ENCODE measurements around the gene ADD3.
"Not testable (repeated sequence)": the region's sequence is repeated elsewhere in the genome, so short reads cannot be mapped to it uniquely, and the experiment has no call there.

The ADD3 gene

DNA sequence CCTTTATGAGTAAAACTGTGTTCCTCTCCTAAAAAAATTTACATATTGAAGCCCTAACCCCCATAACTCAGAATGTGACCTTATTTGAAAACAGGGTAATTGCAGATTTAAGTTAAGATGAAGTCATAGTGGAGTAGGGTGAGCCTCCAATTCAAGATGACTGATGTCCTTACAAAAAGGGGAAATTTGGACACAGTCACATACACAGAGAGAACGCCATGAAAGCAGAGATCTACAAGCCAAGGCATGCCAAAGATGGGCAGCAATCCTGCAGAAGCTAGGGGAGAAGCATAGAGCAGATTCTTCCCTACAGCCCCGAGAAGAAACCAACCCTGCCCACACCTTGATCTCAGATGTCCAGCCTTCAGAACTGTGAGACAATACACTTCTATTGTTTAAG lies 23.8 kb upstream of the ADD3 start:
- H3K4me1 ChIP-seq (ENCODE audit: insufficient read depth, low read length), result peaks cover 12% of the 10 kb centered on the region
- no peak overlapping the region for H3K4me3 ChIP-seq (ENCODE audit: low read length)
- H2AFZ ChIP-seq (ENCODE audit: low read depth, low read length), result no peak overlapping the region
- H3K9me3 ChIP-seq (ENCODE audit: low read length), result peaks cover 4% of the 10 kb centered on the region
- H3K36me3 ChIP-seq (ENCODE audit: insufficient read depth, low read length), result no peaks in the 10 kb centered on the region
- no peaks in the 10 kb centered on the region for H3K27me3 ChIP-seq (ENCODE audit: insufficient read depth, low read length)

DNA sequence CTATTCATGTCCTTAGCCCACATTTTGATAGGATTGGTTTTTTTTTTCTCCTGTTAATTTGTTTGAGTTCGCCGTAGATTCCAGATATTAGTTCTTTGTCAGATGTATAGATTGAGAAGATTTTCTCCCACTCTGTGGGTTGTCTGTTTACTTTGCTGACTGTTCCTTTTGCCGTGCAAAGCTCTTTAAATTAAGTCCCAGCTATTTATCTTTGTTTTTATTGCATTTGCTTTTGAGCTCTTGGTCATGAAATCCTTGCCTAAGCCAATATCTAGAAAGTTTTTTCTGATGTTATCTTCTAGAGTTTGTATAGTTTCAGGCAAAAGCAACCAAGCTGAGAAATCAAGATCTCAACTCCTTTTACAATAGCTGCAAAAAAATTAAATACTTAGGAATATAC lies 22.0 kb upstream of the ADD3 start:
- not testable (repeated sequence) for H3K9me3 ChIP-seq (ENCODE audit: low read length); H3K36me3 ChIP-seq (ENCODE audit: insufficient read depth, low read length); H2AFZ ChIP-seq (ENCODE audit: low read depth, low read length); H3K4me3 ChIP-seq (ENCODE audit: low read length); H3K27me3 ChIP-seq (ENCODE audit: insufficient read depth, low read length)
- H3K4me1 ChIP-seq (ENCODE audit: insufficient read depth, low read length), result peaks cover 12% of the 10 kb centered on the region

DNA sequence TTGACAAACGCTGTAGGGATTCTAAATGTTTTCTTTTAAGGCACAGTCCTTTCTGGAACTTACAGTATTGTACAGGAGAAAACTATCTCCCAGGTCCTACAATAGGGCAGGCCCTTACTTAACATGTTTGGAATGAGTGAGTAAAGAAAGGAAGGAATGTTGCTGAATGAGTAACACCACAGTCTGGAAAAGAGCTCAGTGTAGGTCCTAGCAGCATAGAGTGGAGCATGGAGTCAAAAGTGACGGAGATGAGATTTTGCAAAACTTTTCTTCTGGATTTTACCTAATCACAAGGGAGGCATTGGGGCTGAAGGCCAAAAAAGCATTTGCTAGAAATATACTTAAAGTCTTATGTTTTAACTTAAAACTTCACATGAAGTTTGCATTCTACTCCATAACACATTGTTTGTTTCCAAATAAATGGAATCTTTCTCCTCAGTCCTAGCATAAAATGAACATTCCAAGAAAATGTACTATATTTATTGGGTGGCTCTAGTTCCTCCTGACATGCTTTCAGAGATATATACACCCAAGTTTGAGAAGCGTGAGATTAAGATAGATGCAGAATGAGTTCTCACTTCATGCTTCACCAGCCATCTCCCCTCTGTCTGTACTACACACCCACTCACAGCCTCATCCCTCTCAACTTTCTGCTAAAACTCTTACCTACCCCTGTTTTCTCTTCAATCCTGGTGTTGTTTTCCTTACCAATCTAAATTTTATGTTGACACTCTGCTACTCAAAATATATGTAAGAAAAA lies 20.2 kb upstream of the ADD3 start:
- H3K4me3 ChIP-seq (ENCODE audit: low read length), result no peak overlapping the region
- peaks cover 1% of the 10 kb centered on the region for H3K4me1 ChIP-seq (ENCODE audit: insufficient read depth, low read length)
- no peak overlapping the region for H2AFZ ChIP-seq (ENCODE audit: low read depth, low read length)
- H3K36me3 ChIP-seq (ENCODE audit: insufficient read depth, low read length), result no peaks in the 10 kb centered on the region
- peaks cover 4% of the 10 kb centered on the region for H3K9me3 ChIP-seq (ENCODE audit: low read length)
- no peaks in the 10 kb centered on the region for H3K27me3 ChIP-seq (ENCODE audit: insufficient read depth, low read length)

DNA sequence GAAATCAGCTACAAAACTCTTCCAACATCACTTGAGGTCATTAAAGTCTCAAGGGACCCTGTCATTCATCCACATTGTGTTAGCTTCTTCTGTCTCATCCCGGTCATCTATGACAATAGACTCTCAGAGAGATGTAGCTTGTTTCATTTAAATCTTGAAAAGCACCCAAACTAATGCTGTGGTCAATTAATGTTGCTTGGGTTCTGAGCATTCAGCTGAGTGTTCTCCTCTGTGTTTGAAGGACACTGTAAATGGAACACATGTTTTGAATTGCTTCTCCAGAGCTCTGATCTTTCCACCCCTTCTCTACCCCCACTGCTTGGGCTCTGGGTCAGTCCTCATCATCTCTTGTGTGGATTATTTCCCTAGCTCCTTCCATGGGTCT lies 19.6 kb upstream of the ADD3 start:
- peaks cover 4% of the 10 kb centered on the region for H3K9me3 ChIP-seq (ENCODE audit: low read length)
- H3K4me1 ChIP-seq (ENCODE audit: insufficient read depth, low read length), result no peaks in the 10 kb centered on the region
- no peak overlapping the region for H3K4me3 ChIP-seq (ENCODE audit: low read length)
- no peak overlapping the region for H2AFZ ChIP-seq (ENCODE audit: low read depth, low read length)
- H3K27me3 ChIP-seq (ENCODE audit: insufficient read depth, low read length), result no peaks in the 10 kb centered on the region
- H3K36me3 ChIP-seq (ENCODE audit: insufficient read depth, low read length), result no peaks in the 10 kb centered on the region

DNA sequence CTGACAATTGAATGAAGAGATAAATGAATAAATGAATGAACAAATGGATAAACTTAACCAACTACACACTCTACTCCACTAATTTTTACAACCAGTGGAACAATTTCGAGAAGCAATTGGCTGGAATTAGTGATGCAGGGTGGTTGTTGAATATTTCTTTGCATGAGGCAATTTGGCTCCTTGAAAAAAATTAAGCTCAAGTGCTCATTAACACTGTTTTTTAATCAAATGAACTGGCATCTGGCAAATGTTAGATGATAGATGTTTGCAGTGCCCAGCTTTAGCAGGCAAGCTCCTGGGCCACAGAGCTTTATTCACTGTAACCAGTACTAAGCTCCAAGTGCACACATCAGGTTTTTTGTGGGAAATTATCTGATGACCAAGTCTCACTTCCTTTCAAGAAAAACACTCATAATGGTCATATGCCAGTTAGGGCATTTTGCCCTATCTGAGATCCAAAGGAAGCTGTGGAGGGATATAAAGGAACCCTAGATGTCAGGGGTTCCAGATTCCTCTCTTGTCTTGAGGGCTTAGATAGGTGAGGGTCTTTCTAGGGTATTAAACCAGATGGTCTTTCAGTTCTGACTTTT lies 16.4 kb upstream of the ADD3 start:
- no peak overlapping the region for H2AFZ ChIP-seq (ENCODE audit: low read depth, low read length)
- H3K4me3 ChIP-seq (ENCODE audit: low read length), result no peak overlapping the region
- peaks cover 4% of the 10 kb centered on the region for H3K9me3 ChIP-seq (ENCODE audit: low read length)
- H3K4me1 ChIP-seq (ENCODE audit: insufficient read depth, low read length), result no peaks in the 10 kb centered on the region
- no peaks in the 10 kb centered on the region for H3K27me3 ChIP-seq (ENCODE audit: insufficient read depth, low read length)
- no peaks in the 10 kb centered on the region for H3K36me3 ChIP-seq (ENCODE audit: insufficient read depth, low read length)

DNA sequence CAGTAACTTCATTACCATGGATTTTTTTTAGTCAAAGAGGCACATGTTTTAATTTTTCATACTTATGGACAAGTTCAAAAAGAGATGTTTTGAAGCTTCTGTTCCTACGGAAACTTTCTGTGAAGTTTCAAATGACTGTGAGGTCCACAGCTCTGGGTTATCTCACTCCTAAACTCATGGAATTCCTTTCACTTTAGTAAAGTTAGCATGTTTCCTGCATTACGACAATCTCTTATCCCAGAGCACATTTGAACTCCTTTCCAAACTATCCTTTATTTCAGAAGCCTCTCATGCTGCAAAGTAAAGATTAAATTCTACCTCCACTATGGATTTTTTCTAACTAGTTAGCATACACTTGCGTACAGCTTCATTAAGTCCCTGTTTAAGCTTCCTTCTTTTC lies 15.3 kb upstream of the ADD3 start:
- peaks cover 2% of the 10 kb centered on the region for H3K9me3 ChIP-seq (ENCODE audit: low read length)
- H3K4me3 ChIP-seq (ENCODE audit: low read length), result no peak overlapping the region
- H3K27me3 ChIP-seq (ENCODE audit: insufficient read depth, low read length), result no peaks in the 10 kb centered on the region
- no peak overlapping the region for H2AFZ ChIP-seq (ENCODE audit: low read depth, low read length)
- no peaks in the 10 kb centered on the region for H3K36me3 ChIP-seq (ENCODE audit: insufficient read depth, low read length)
- H3K4me1 ChIP-seq (ENCODE audit: insufficient read depth, low read length), result no peaks in the 10 kb centered on the region

DNA sequence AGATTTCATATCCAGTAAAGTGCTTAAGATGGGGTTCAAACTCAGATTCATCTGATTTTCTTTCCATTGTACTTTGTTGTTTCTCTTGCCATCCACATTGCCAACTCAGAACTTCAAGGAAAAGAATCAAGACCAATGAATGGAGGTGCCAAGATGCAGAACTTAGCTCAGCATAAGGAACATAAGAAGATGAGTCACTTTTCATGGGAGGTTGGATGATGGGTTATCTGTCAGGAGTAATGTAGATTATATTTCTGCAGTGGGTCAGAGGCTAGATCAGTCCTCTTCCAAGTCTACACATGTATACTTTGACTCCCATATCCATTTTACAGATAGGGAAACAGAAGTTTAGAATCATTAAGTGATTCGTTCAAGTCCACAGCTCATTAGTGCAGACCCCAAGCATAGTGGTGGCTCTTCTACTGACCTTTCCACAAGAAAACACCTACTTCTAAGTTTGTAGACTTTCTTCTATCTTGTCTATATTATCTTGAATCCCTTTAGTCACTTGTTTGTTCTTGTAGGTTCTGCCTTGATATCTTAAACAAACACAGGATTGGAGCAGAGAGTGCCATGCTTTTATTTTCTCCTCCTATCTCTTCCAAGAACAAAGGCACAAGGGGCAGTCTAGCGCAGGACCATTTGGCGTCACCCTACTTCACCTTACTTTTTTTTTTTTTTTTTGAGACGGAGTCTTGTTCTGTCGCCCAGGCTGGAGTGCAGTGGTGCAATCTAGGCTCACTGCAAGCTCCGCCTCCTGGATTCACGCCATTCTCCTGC lies 14.0 kb upstream of the ADD3 start:
- Histone ChIP-seq H3K4me1 (ENCODE audit: insufficient read depth, low read length) (peaks cover 5% of the 10 kb centered on the region), H3K4me3 (ENCODE audit: low read length) (no peak overlapping the region), H3K9me3 (ENCODE audit: low read length) (no peaks in the 10 kb centered on the region), H3K36me3 (ENCODE audit: insufficient read depth, low read length) (no peaks in the 10 kb centered on the region), H3K27me3 (ENCODE audit: insufficient read depth, low read length) (no peaks in the 10 kb centered on the region), H2AFZ (ENCODE audit: low read depth, low read length) (no peak overlapping the region)

DNA sequence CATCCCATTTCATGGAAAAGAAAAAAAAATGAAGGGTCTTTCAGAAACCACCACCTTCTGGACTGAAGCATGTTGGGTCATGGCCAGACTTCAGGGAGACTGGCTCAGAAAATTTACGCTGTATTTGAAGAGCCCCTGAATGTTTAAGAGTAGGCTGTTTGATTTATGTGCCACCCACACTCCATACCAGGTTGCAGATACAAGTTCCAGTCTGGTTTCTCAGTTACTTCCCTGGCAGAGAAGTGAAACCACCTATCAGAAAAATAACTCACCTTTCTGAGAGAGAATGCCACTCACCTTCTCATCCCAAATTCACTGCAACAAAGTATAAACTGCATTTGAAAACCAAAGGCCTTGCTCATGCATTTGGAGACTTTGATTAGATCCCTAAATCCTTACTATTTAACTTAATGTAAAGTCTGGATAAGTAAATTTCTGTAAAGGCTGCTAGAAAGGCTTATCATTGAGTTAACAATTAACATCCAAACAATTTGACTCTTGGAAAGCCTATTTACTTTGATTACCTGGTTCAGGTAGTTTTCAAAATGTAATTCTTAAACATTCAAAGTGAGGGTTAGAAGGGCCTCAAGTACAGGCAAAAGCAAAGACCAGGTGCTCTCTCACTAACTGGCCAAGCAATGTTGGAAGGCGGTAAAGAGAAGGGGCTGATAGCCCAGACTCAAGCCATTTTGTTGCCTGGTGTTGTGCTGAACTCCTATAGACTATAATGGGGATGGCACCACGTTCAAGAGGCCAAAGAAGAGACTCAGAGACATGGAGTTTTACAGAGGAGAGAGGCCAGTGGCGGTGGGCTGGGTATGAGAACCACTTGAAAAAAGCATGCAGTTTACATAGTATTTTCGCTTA lies 12.8 kb upstream of the ADD3 start:
- Histone ChIP-seq H3K36me3 (ENCODE audit: insufficient read depth, low read length) (no peaks in the 10 kb centered on the region), H3K4me1 (ENCODE audit: insufficient read depth, low read length) (peaks cover 5% of the 10 kb centered on the region), H3K27me3 (ENCODE audit: insufficient read depth, low read length) (no peaks in the 10 kb centered on the region), H3K4me3 (ENCODE audit: low read length) (no peak overlapping the region), H3K9me3 (ENCODE audit: low read length) (no peaks in the 10 kb centered on the region), H2AFZ (ENCODE audit: low read depth, low read length) (no peak overlapping the region)

DNA sequence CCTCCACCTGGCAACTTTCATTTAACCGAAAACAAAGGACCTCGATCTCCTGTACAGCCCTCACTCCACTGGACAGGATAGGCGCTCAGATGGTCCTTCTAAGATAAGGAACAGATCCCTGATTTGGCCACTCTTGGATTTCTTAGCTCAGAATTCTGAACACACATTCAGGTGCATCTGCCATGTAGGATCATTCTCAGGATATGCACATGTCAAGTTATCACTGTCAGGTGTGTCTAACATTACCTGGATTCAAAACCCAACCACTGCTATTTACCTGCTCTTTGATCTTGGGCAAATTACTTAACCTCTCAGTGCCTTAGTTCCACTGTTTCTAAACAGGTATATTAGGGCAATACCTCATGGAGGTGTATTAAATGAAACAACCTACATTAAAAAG lies 12.2 kb upstream of the ADD3 start:
- Histone ChIP-seq H3K27me3 (ENCODE audit: insufficient read depth, low read length) (no peaks in the 10 kb centered on the region), H2AFZ (ENCODE audit: low read depth, low read length) (no peak overlapping the region), H3K9me3 (ENCODE audit: low read length) (no peaks in the 10 kb centered on the region), H3K4me3 (ENCODE audit: low read length) (no peak overlapping the region), H3K36me3 (ENCODE audit: insufficient read depth, low read length) (no peaks in the 10 kb centered on the region), H3K4me1 (ENCODE audit: insufficient read depth, low read length) (peaks cover 5% of the 10 kb centered on the region)

DNA sequence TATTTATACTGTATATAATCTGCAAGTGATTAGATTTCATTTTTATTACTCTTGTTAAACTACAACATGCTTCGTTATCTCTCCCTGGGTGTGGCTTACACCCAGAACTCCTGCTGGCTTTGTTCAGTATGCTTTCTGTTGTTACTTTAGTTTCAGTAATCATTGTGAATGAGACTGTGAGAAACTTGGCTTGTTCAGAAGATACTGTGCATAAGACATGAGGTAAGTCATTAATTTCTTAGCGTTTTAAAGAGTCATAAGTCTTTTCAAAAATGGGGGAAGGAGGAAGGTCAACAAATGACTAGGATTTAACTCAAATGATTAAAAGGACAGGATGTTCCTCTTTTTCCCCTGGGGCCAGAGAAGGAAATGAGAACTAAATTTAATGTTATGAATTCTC lies 11.6 kb upstream of the ADD3 start:
- Histone ChIP-seq H3K36me3 (ENCODE audit: insufficient read depth, low read length) (no peaks in the 10 kb centered on the region), H3K9me3 (ENCODE audit: low read length) (no peaks in the 10 kb centered on the region), H3K4me1 (ENCODE audit: insufficient read depth, low read length) (peaks cover 5% of the 10 kb centered on the region), H3K27me3 (ENCODE audit: insufficient read depth, low read length) (no peaks in the 10 kb centered on the region), H2AFZ (ENCODE audit: low read depth, low read length) (no peak overlapping the region), H3K4me3 (ENCODE audit: low read length) (no peak overlapping the region)

DNA sequence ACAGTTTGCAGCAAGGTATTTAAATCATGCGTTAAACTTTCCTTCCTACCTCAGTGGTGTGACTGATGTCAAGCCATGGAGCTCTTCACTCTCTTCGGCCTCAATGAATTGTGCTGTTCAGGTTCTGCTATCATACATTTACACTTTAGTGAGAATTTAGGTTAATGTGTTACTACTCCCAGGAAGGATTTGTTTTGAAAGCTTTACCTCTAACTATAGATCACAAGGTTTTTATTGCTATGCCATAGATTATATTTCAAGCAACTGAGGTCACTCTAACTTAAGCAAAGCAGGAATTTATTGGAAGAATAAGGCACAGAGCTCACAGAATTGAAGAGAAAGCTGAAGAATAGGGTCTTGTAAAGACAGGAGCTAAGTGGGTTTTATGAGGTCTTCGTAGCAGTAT lies 11.0 kb upstream of the ADD3 start:
- no peaks in the 10 kb centered on the region for H3K36me3 ChIP-seq (ENCODE audit: insufficient read depth, low read length)
- no peak overlapping the region for H3K4me3 ChIP-seq (ENCODE audit: low read length)
- peaks cover 5% of the 10 kb centered on the region for H3K4me1 ChIP-seq (ENCODE audit: insufficient read depth, low read length)
- H3K27me3 ChIP-seq (ENCODE audit: insufficient read depth, low read length), result no peaks in the 10 kb centered on the region
- no peak overlapping the region for H2AFZ ChIP-seq (ENCODE audit: low read depth, low read length)
- no peaks in the 10 kb centered on the region for H3K9me3 ChIP-seq (ENCODE audit: low read length)

DNA sequence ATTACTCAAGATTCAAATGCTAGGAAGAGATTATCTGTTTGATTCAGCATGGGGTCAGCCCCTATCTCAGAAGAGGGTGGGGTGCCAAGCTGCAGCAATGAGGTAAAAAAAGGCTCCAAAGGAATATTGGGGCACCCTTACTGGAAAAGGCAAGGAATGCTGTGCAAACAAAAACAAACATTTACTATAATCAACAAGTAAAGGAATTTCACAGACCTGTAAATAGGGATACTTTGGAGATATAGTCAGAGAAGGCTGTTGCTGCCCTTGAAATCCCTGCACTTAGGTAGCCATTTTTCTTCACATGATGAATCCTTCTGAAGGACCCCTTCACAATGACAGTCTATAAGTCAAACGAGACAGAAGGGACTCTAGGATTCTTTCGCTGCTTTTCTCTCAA lies 10.6 kb upstream of the ADD3 start:
- no peaks in the 10 kb centered on the region for H3K27me3 ChIP-seq (ENCODE audit: insufficient read depth, low read length)
- H3K4me1 ChIP-seq (ENCODE audit: insufficient read depth, low read length), result peaks cover 5% of the 10 kb centered on the region
- H3K4me3 ChIP-seq (ENCODE audit: low read length), result no peak overlapping the region
- H3K9me3 ChIP-seq (ENCODE audit: low read length), result no peaks in the 10 kb centered on the region
- H3K36me3 ChIP-seq (ENCODE audit: insufficient read depth, low read length), result no peaks in the 10 kb centered on the region
- no peak overlapping the region for H2AFZ ChIP-seq (ENCODE audit: low read depth, low read length)

DNA sequence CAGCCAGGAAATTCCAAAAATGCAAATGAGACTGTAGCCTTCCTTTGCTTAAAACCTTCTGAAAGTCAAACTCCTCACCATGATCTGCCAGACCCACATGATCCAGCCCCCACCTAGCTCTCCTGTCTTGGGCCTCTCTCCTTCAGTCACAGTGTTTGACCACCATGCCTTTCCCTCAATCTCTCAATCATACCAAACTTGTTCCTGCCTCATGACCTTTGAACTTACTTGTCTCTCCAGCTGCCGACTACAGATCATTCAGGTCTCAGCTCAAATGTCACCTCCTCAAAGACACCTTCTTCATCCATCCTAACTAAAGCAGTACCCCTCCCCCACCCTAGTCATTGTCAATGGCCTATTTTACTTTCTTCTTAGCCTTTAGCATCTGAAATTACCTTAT lies 9.3 kb upstream of the ADD3 start:
- Histone ChIP-seq H3K27me3 (ENCODE audit: insufficient read depth, low read length) (no peaks in the 10 kb centered on the region), H3K9me3 (ENCODE audit: low read length) (no peaks in the 10 kb centered on the region), H3K4me3 (ENCODE audit: low read length) (no peak overlapping the region), H2AFZ (ENCODE audit: low read depth, low read length) (no peak overlapping the region), H3K4me1 (ENCODE audit: insufficient read depth, low read length) (peaks cover 15% of the 10 kb centered on the region), H3K36me3 (ENCODE audit: insufficient read depth, low read length) (no peaks in the 10 kb centered on the region)

All from neuron (in vitro differentiated cells).